B cell (primary cell): ENCODE results near the gene NPAS3. TPM values are rescaled to one million over a fixed set of nuclear protein-coding genes. Genes with fewer than 3 reads are reported as not detected.

Experiments
- ATAC-seq: fragments of 200-7000 bp; cut with Tn5 transposase; one replicate; pipeline ENCODE4 v1.10.0; 2021; ENCODE audit warnings: low read depth, mild to moderate bottlenecking, moderate number of reproducible peaks, moderate library complexity
- CTCF ChIA-PET: fragments of 350-600 bp; sonication (Branson Sonifier 250); formaldehyde crosslinking; loops from one replicate; lab custom pipeline; 2021; ENCODE audit warnings: antibody characterized with exemption, inconsistent platforms; lab: Charles Lee
- POLR2A ChIA-PET: fragments of 350-600 bp; sonication (Branson Sonifier 250); formaldehyde crosslinking; loops from one replicate; lab custom pipeline; 2021; ENCODE audit warnings: antibody characterized with exemption; lab: Charles Lee
- DNase-seq: peaks from one replicate; pipeline ENCODE4 v3.0.0; 2013
- H2AFZ ChIP-seq: 2 replicates; pipeline ENCODE4 v1.6.1; 2012; ENCODE audit warnings: mild to moderate bottlenecking, low read depth, low read length; ENCODE audit not compliant: insufficient read depth, poor library complexity, severe bottlenecking
- H3K27ac ChIP-seq, 2 donors: 1 replicate in 1 of 2; 2 replicates in 1 of 2; pipeline ENCODE4 v1.5.1; 2012 to 2013; ENCODE audit warnings: low read length in 2 of 2, mild to moderate bottlenecking in 2 of 2, moderate library complexity in 1 of 2
- H3K27me3 ChIP-seq, 4 experiments: fragments of 200-600 bp in 1 of 4; sonication (generic) in 1 of 4; replicated peaks in 1 of 4; 1 replicate in 2 of 4; 2 replicates in 2 of 4; pipeline versions ENCODE4 v1.6.1 to v1.7.0; 2013 to 2016; ENCODE audit warnings: low read length in 3 of 4, mild to moderate bottlenecking in 2 of 4, mixed read lengths in 1 of 4, moderate library complexity in 1 of 4; ENCODE audit not compliant: insufficient read depth in 4 of 4, control insufficient read depth in 3 of 4; ENCODE audit errors: control extremely low read depth in 1 of 4
- H3K36me3 ChIP-seq, 2 experiments: replicated peaks in 1 of 2; 1 replicate in 1 of 2; 2 replicates in 1 of 2; pipeline versions ENCODE4 v1.6.1 to v1.7.1; 2013; ENCODE audit warnings: low read length in 1 of 2; ENCODE audit not compliant: insufficient read depth in 2 of 2, control insufficient read depth in 1 of 2; ENCODE audit errors: control extremely low read depth in 1 of 2, extremely low read depth in 1 of 2
- H3K4me1 ChIP-seq, 2 donors: fragments of 200-600 bp in 1 of 2; sonication (generic) in 1 of 2; 1 replicate in 1 of 2; 2 replicates in 1 of 2; pipeline versions ENCODE4 v1.5.1 to v1.6.1; 2013 to 2017; ENCODE audit warnings: low read length in 2 of 2; ENCODE audit not compliant: control insufficient read depth in 2 of 2, insufficient read depth in 2 of 2
- H3K4me2 ChIP-seq: replicated peaks from 2 replicates; pipeline ENCODE3; 2012; ENCODE audit warnings: mild to moderate bottlenecking, low read depth, low read length; ENCODE audit not compliant: poor library complexity, severe bottlenecking
- H3K4me3 ChIP-seq, 5 experiments: fragments of 200-600 bp in 1 of 5; sonication (generic) in 1 of 5; 1 replicate in 3 of 5; 2 replicates in 2 of 5; pipeline versions ENCODE4 v1.5.1 to v1.7.0; 2011 to 2016; ENCODE audit warnings: low read length in 4 of 5, mild to moderate bottlenecking in 4 of 5, low read depth in 2 of 5, control low read depth in 1 of 5, moderate library complexity in 1 of 5; ENCODE audit not compliant: insufficient read depth in 1 of 5; ENCODE audit errors: control extremely low read depth in 1 of 5, extremely low read depth in 1 of 5
- H3K79me2 ChIP-seq: fragments of 200-600 bp; sonication (generic); one replicate; pipeline ENCODE4 v1.6.0; 2016; ENCODE audit warnings: low read length; ENCODE audit not compliant: control insufficient read depth, insufficient read depth
- H3K9ac ChIP-seq: fragments of 200-600 bp; sonication (generic); 2 replicates; pipeline ENCODE4 v1.6.1; 2017; ENCODE audit warnings: mild to moderate bottlenecking, low read length, moderate library complexity
- H3K9me3 ChIP-seq, 3 donors: one replicate each; pipeline versions ENCODE4 v1.6.1 to v1.7.1; 2013; ENCODE audit warnings: low read length in 2 of 3; ENCODE audit not compliant: control insufficient read depth in 2 of 3, insufficient read depth in 1 of 3; ENCODE audit errors: control extremely low read depth in 1 of 3
- H4K20me1 ChIP-seq: 2 replicates; pipeline ENCODE4 v1.6.0; 2012; ENCODE audit warnings: mild to moderate bottlenecking, low read length; ENCODE audit not compliant: insufficient read depth, control insufficient read depth, poor library complexity, severe bottlenecking
- H3K27ac Mint-ChIP-seq: one replicate; pipeline ENCODE4 v1.8.0; 2021; ENCODE audit warnings: mixed read lengths
- H3K27me3 Mint-ChIP-seq: one replicate; pipeline ENCODE4 v1.8.0; 2021; ENCODE audit warnings: mixed read lengths
- H3K4me1 Mint-ChIP-seq: one replicate; pipeline ENCODE4 v1.8.0; 2021; ENCODE audit warnings: mixed read lengths
- H3K4me3 Mint-ChIP-seq: one replicate; pipeline ENCODE4 v1.8.0; 2021; ENCODE audit warnings: mixed read lengths
- H3K9me3 Mint-ChIP-seq: one replicate; pipeline ENCODE4 v1.8.0; 2022; ENCODE audit warnings: mixed read lengths; ENCODE audit not compliant: insufficient read depth
- EZH2 ChIP-seq: IDR thresholded peaks from 2 replicates; pipeline ENCODE4 v1.6.1; 2012; ENCODE audit warnings: borderline replicate concordance, low read depth, mild to moderate bottlenecking, moderate library complexity, low read length; ENCODE audit not compliant: insufficient read depth, poor library complexity, severe bottlenecking
- WGBS: methylation state at CpG from one replicate; pipeline ENCODE4 v1.1.5; 2013; ENCODE audit warnings: missing lambda C conversion rate; ENCODE audit not compliant: insufficient coverage; 5-methylcytosine and 5-hydroxymethylcytosine counted together
- intact Hi-C: fragments of 100-400 bp; cut with micrococcal nuclease; formaldehyde crosslinking; loops from one replicate; pipeline ENCODE4 v1.10.0; 2022
- polyA plus RNA-seq: library from polyadenylated mRNA; depleted of rRNA; stranded (reverse); fragments of >200 nt; gene quantifications from 2 replicates; pipeline ENCODE4 v1.2.3, GENCODE V29; 2012
- total RNA-seq, 2 donors: library from RNA; stranded (reverse); fragments of 120-200 nt in 1 of 2; gene quantifications; 1 replicate in 1 of 2; 2 replicates in 1 of 2; pipeline versions ENCODE4 v1.2.3 to v1.2.4, GENCODE V29; 2013 to 2022
- TF ChIP-seq, protein P1 (sequence below): fragments of 200-600 bp; IDR thresholded peaks from one replicate; pipeline ENCODE4 v1.8.0; 2022; ENCODE audit warnings: antibody characterized with exemption, mild to moderate bottlenecking

NPAS3 gene
- total and polyA plus RNA-seq, 2 donors (not counting 1 experiment from before 2014, with no cell fraction given), result not detected

DNA sequence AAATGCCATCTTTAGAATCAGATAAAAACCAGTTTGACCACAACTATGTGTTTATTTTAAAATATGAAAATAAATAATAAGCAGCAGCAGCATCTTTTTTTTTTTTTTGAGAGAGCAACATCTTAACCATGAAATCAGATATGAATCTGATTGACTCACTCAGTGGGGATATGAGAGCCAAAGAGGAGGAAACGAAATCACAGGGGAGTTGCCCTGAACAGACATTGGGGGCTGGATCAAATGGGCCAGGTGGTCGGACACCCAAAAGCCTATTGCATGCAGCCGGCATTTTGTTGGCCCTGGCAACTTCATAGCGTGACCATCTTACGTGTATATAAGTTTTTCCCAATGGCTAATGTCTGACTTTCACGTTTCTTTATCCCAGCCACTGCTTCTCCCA is 321.1 kb downstream of the NPAS3 start:
- no peaks in the 10 kb centered on the region for H3K9me3 Mint-ChIP-seq
- DNase-seq, result no peak
- Histone ChIP-seq H3K27me3 (no peaks in the 10 kb centered on the region), H3K4me1 (no peaks in the 10 kb centered on the region), H3K27ac (no peak overlapping the region), H3K4me3 (no peak overlapping the region), H3K4me2 (no peak overlapping the region), H2AFZ (no peak overlapping the region), H3K9ac (no peak overlapping the region), H3K9me3 (peaks cover 0 to 3% (median 0%) of the 10 kb centered on the region in 3 donors), H3K36me3 (no peaks in the 10 kb centered on the region), H3K79me2 (no peaks in the 10 kb centered on the region), H4K20me1 (no peaks in the 10 kb centered on the region)
- POLR2A ChIA-PET, result no interaction called here
- TF ChIP-seq, protein P1, sequence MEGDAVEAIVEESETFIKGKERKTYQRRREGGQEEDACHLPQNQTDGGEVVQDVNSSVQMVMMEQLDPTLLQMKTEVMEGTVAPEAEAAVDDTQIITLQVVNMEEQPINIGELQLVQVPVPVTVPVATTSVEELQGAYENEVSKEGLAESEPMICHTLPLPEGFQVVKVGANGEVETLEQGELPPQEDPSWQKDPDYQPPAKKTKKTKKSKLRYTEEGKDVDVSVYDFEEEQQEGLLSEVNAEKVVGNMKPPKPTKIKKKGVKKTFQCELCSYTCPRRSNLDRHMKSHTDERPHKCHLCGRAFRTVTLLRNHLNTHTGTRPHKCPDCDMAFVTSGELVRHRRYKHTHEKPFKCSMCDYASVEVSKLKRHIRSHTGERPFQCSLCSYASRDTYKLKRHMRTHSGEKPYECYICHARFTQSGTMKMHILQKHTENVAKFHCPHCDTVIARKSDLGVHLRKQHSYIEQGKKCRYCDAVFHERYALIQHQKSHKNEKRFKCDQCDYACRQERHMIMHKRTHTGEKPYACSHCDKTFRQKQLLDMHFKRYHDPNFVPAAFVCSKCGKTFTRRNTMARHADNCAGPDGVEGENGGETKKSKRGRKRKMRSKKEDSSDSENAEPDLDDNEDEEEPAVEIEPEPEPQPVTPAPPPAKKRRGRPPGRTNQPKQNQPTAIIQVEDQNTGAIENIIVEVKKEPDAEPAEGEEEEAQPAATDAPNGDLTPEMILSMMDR, result no peak
- TF ChIP-seq EZH2, result no peak
- intact Hi-C loops, result no loop called here
- H3K4me3 Mint-ChIP-seq, result no peak overlapping the region
- no peak overlapping the region for H3K27ac Mint-ChIP-seq
- no peaks in the 10 kb centered on the region for H3K4me1 Mint-ChIP-seq
- no peaks in the 10 kb centered on the region for H3K27me3 Mint-ChIP-seq
- CTCF ChIA-PET, result no interaction called here
- 82% methylated on average over 4 of the region's 6 CpGs for WGBS
- no peak for ATAC-seq

DNA sequence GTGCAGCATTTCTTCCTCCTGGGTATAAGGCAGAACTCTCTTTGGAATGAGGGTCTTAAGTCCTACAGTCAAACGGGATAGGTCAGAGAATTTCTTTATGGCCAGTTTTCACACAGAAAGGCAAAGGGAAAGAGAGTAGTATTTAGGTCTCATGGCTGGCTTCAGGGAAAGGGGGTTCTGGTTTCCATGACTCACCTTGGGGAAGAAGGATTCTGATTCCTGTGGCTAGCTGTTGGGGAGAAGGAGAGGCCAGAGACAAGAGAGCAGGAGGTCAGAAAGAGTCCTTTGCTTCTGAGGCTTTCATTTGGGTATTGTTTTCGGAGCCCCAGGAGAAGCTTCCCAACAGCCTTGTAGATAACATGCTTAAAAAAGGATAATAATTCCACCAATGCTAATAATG is 332.5 kb downstream of the NPAS3 start:
- CTCF ChIA-PET, result no interaction called here

More for the DNA sequence above, 332.5 kb downstream of the NPAS3 start:
- Mint-ChIP-seq H3K27ac (no peak overlapping the region), H3K4me3 (no peak overlapping the region), H3K4me1 (peaks cover 5% of the 10 kb centered on the region), H3K27me3 (no peaks in the 10 kb centered on the region), H3K9me3 (peaks cover 3% of the 10 kb centered on the region)
- TF ChIP-seq, protein P1, result no peak
- no peak for TF ChIP-seq EZH2
- Histone ChIP-seq H2AFZ (no peak overlapping the region), H3K9me3 (no peaks in the 10 kb centered on the region), H3K9ac (no peak overlapping the region), H3K4me1 (no peaks in the 10 kb centered on the region), H3K4me3 (no peak overlapping the region), H3K27ac (no peak overlapping the region), H3K79me2 (no peaks in the 10 kb centered on the region), H3K27me3 (no peaks in the 10 kb centered on the region), H3K4me2 (no peak overlapping the region), H4K20me1 (no peaks in the 10 kb centered on the region), H3K36me3 (no peaks in the 10 kb centered on the region)
- DNase-seq (no peak), ATAC-seq (no peak)
- intact Hi-C loops, result no loop called here
- WGBS, result no CpG with 5 or more reads among the region's 2 CpGs
- POLR2A ChIA-PET, result no interaction called here
